ENCODE measurements around the gene LINC00237.

- TF ChIP-seq, protein P1, sequence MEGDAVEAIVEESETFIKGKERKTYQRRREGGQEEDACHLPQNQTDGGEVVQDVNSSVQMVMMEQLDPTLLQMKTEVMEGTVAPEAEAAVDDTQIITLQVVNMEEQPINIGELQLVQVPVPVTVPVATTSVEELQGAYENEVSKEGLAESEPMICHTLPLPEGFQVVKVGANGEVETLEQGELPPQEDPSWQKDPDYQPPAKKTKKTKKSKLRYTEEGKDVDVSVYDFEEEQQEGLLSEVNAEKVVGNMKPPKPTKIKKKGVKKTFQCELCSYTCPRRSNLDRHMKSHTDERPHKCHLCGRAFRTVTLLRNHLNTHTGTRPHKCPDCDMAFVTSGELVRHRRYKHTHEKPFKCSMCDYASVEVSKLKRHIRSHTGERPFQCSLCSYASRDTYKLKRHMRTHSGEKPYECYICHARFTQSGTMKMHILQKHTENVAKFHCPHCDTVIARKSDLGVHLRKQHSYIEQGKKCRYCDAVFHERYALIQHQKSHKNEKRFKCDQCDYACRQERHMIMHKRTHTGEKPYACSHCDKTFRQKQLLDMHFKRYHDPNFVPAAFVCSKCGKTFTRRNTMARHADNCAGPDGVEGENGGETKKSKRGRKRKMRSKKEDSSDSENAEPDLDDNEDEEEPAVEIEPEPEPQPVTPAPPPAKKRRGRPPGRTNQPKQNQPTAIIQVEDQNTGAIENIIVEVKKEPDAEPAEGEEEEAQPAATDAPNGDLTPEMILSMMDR (IDR thresholded peaks at IDR 0.05): no peak
- no peak for TF ChIP-seq POLR2A (IDR thresholded peaks at IDR 0.05)
These were observed 3.4 kb downstream of the LINC00237 start for GRCh38 chr20:21102603-21103311.
